Keratinocyte (primary cell): ENCODE measurements around the gene COL20A1. TPM values are rescaled to one million over a fixed set of nuclear protein-coding genes. Genes with fewer than 3 reads are reported as not detected.
"Not testable (repeated sequence)": the region's sequence is repeated elsewhere in the genome, so short reads cannot be mapped to it uniquely, and the experiment has no call there.

Experiments used
- DNase-seq: peaks from one replicate; pipeline ENCODE4 v3.0.0-alpha.2; 2011; ENCODE audit warnings: low read depth, missing footprints, low spot score
- FAIRE-seq: peaks from 2 replicates; lab custom pipeline; 2011; peaks lifted over from hg19 to GRCh38; lab: Jason Lieb, UNC
- H2AFZ ChIP-seq: 2 replicates; pipeline ENCODE4 v1.6.0; 2012; ENCODE audit warnings: low read length, control low read depth, inconsistent platforms; ENCODE audit not compliant: control insufficient read depth
- H3K27ac ChIP-seq: 2 replicates; pipeline ENCODE4 v1.5.1; 2011; ENCODE audit warnings: low read length; ENCODE audit not compliant: control insufficient read depth, insufficient read depth
- H3K27me3 ChIP-seq: 3 replicates; pipeline ENCODE4 v1.6.0; 2011; ENCODE audit warnings: low read length; ENCODE audit not compliant: control insufficient read depth, insufficient read depth; ENCODE audit errors: extremely low read depth
- H3K36me3 ChIP-seq, 2 experiments: 2 replicates in 1 of 2; 3 replicates in 1 of 2; pipeline ENCODE4 v1.5.1; 2011; ENCODE audit warnings: low read length in 2 of 2, mild to moderate bottlenecking in 1 of 2; ENCODE audit not compliant: control insufficient read depth in 2 of 2, insufficient read depth in 2 of 2; ENCODE audit errors: extremely low read depth in 1 of 2
- H3K4me1 ChIP-seq: 3 replicates; pipeline ENCODE4 v1.5.1; 2011; ENCODE audit warnings: low read length; ENCODE audit not compliant: control insufficient read depth, insufficient read depth; ENCODE audit errors: extremely low read depth
- H3K4me2 ChIP-seq: 3 replicates; pipeline ENCODE4 v1.6.0; 2011; ENCODE audit warnings: low read depth, low read length; ENCODE audit not compliant: control insufficient read depth, insufficient read depth; ENCODE audit errors: extremely low read depth
- H3K4me3 ChIP-seq, 3 experiments: fragments of 200-600 bp in 1 of 3; sonication (generic) in 1 of 3; 2 replicates in 2 of 3; 3 replicates in 1 of 3; pipeline ENCODE4 v1.5.1; 2011 to 2016; ENCODE audit warnings: low read length in 3 of 3, mild to moderate bottlenecking in 3 of 3, control low read depth in 2 of 3, inconsistent platforms in 1 of 3, low read depth in 1 of 3, mixed read lengths in 1 of 3, mixed run types in 1 of 3, moderate library complexity in 1 of 3; ENCODE audit not compliant: control insufficient read depth in 2 of 3, insufficient read depth in 2 of 3; ENCODE audit errors: extremely low read depth in 1 of 3
- H3K79me2 ChIP-seq: 2 replicates; pipeline ENCODE4 v1.6.0; 2012; ENCODE audit warnings: low read length; ENCODE audit not compliant: control insufficient read depth, insufficient read depth
- H3K9ac ChIP-seq: 3 replicates; pipeline ENCODE4 v1.6.0; 2011; ENCODE audit warnings: low read length; ENCODE audit not compliant: control insufficient read depth, insufficient read depth; ENCODE audit errors: extremely low read depth
- H3K9me1 ChIP-seq: 3 replicates; pipeline ENCODE4 v1.6.0; 2011; ENCODE audit warnings: low read length; ENCODE audit not compliant: control insufficient read depth, insufficient read depth; ENCODE audit errors: extremely low read depth
- H3K9me3 ChIP-seq: 2 replicates; pipeline ENCODE4 v1.5.1; 2012; ENCODE audit warnings: low read depth, low read length; ENCODE audit not compliant: control insufficient read depth
- H4K20me1 ChIP-seq: 3 replicates; pipeline ENCODE4 v1.6.0; 2011; ENCODE audit warnings: low read length; ENCODE audit not compliant: control insufficient read depth, insufficient read depth; ENCODE audit errors: extremely low read depth
- CTCF ChIP-seq, 3 experiments: IDR thresholded peaks in 1 of 3; conservative IDR thresholded peaks in 1 of 3; optimal IDR thresholded peaks in 1 of 3; 2 replicates in 2 of 3; 3 replicates in 1 of 3; pipeline versions ENCODE3 to v1.5.1; 2011; ENCODE audit warnings: low read length in 3 of 3, mild to moderate bottlenecking in 3 of 3, moderate library complexity in 2 of 3, control low read depth in 1 of 3, inconsistent platforms in 1 of 3; ENCODE audit not compliant: insufficient read depth in 2 of 3; ENCODE audit errors: extremely low read depth in 1 of 3
- EZH2 ChIP-seq: IDR thresholded peaks from one replicate; pipeline ENCODE4 v1.6.1; 2012; ENCODE audit warnings: inconsistent platforms, mild to moderate bottlenecking, low read length, moderate library complexity
- dilution Hi-C: fragments of 300-500 bp; cut with MboI; formaldehyde crosslinking; loops from one replicate; pipeline ENCODE4 v1.7.0; 2020; ENCODE audit warnings: low sequenced_read_pairs; ENCODE audit not compliant: extremely low pct_ligation_motif_present
- polyA plus RNA-seq, 5 experiments: library from polyadenylated mRNA; depleted of rRNA in 3 of 5; stranded (reverse) in 3 of 5; stranded (forward) in 1 of 5; unstranded in 1 of 5; fragments of >200 nt; gene quantifications; 1 replicate in 1 of 5; 2 replicates in 3 of 5; 3 replicates in 1 of 5; pipeline versions ENCODE4 v1.2.1 to v1.2.3, GENCODE V29; 2011 to 2012; ENCODE audit warnings: missing spikeins in 2 of 5, low read depth in 1 of 5, low replicate concordance in 1 of 5

The COL20A1 gene
- polyA plus RNA-seq, 1 donor (not counting 4 experiments of a cell fraction or from before 2014, with no cell fraction given), result not detected

DNA sequence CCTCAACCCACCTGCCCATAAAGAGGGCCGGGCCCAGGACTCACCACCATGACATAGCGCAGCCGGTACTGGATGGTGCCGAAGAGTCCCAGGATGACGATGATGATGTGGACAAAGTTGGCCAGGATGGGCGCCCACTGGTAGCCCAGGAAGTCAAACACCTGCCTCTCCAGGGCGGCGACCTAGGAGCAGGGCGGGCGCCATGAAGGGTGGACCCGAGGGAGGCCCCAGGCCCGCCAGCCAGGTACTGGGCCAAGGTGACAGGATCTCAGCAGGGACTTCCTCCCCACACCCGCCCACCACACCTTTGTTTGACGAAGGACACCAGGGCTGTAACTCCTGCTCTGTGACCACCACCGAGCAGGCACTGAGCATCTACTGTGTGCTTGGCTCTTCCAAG lies 43.1 kb upstream of the COL20A1 start:
- Histone ChIP-seq H3K79me2 (no peaks in the 10 kb centered on the region), H3K9ac (no peak overlapping the region), H4K20me1 (no peaks in the 10 kb centered on the region), H2AFZ (no peak overlapping the region), H3K27ac (no peak overlapping the region), H3K27me3 (peaks cover 58% of the 10 kb centered on the region), H3K9me1 (no peaks in the 10 kb centered on the region), H3K4me2 (no peak overlapping the region), H3K9me3 (no peaks in the 10 kb centered on the region), H3K4me1 (no peaks in the 10 kb centered on the region), H3K36me3 (no peaks in the 10 kb centered on the region), H3K4me3 (no peak overlapping the region)
- no peak for DNase-seq
- TF ChIP-seq CTCF (optimal IDR thresholded peaks at IDR 0.05 in 1 of 3, IDR thresholded peaks at IDR 0.05 in 1 of 3, conservative IDR thresholded peaks at IDR 0.05 in 1 of 3; ENCODE audit: extremely low read depth in 1 of 3, insufficient read depth in 2 of 3, low read length in 3 of 3) (no peak), EZH2 (no peak)
- FAIRE-seq, result no peak
- dilution Hi-C loops, result no loop called here

GRCh38 chr20:63251350-63251749 lies 41.6 kb upstream of the COL20A1 start:
- H2AFZ ChIP-seq, H3K9me1 ChIP-seq, H4K20me1 ChIP-seq, H3K79me2 ChIP-seq, H3K9me3 ChIP-seq, H3K9ac ChIP-seq, H3K4me3 ChIP-seq, DNase-seq, H3K27ac ChIP-seq, dilution Hi-C loops, H3K36me3 ChIP-seq, H3K4me2 ChIP-seq, FAIRE-seq: not testable (repeated sequence)
- Histone ChIP-seq H3K4me1 (peaks cover 11% of the 10 kb centered on the region), H3K27me3 (peaks cover 58% of the 10 kb centered on the region)

GRCh38 chr20:63252284-63252711 lies 40.7 kb upstream of the COL20A1 start:
- no peaks in the 10 kb centered on the region for H3K9me1 ChIP-seq
- H3K4me2 ChIP-seq, result no peak overlapping the region
- no peak overlapping the region for H3K4me3 ChIP-seq
- H3K27me3 ChIP-seq, result peaks cover 50% of the 10 kb centered on the region
- H4K20me1 ChIP-seq, result no peaks in the 10 kb centered on the region
- dilution Hi-C loops, result no loop called here
- DNase-seq, result no peak
- no peak for FAIRE-seq
- no peak overlapping the region for H3K9ac ChIP-seq
- peaks cover 17% of the 10 kb centered on the region for H3K4me1 ChIP-seq
- no peak overlapping the region for H3K27ac ChIP-seq
- H3K36me3 ChIP-seq, result no peaks in the 10 kb centered on the region
- no peaks in the 10 kb centered on the region for H3K79me2 ChIP-seq
- no peaks in the 10 kb centered on the region for H3K9me3 ChIP-seq
- TF ChIP-seq CTCF (optimal IDR thresholded peaks at IDR 0.05 in 1 of 3, IDR thresholded peaks at IDR 0.05 in 1 of 3, conservative IDR thresholded peaks at IDR 0.05 in 1 of 3; ENCODE audit: extremely low read depth in 1 of 3, insufficient read depth in 2 of 3, low read length in 3 of 3) (no peak), EZH2 (no peak)
- H2AFZ ChIP-seq, result no peak overlapping the region
